ENCODE measurements around the gene CYP27C1. TPM values are rescaled to one million over a fixed set of nuclear protein-coding genes. Genes with fewer than 3 reads are reported as not detected.

Gene CYP27C1, protein sequence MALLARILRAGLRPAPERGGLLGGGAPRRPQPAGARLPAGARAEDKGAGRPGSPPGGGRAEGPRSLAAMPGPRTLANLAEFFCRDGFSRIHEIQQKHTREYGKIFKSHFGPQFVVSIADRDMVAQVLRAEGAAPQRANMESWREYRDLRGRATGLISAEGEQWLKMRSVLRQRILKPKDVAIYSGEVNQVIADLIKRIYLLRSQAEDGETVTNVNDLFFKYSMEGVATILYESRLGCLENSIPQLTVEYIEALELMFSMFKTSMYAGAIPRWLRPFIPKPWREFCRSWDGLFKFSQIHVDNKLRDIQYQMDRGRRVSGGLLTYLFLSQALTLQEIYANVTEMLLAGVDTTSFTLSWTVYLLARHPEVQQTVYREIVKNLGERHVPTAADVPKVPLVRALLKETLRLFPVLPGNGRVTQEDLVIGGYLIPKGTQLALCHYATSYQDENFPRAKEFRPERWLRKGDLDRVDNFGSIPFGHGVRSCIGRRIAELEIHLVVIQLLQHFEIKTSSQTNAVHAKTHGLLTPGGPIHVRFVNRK
- total RNA-seq = 8.0 and 8.6 TPM in 2 replicates
- long read RNA-seq, partial matches to known transcripts = 3 of 9 reads
- long read RNA-seq, other reads (novel, unspliced or antisense) = 6 of 9 reads

GRCh38 chr2:127220102-127220767 lies at the start of gene CYP27C1:
Gene CYP27C1 (minus strand): TSS chr2:127220299. CDS start chr2:127220270, 29 bp downstream.
- peak; percentile 20 for DNase-seq (ENCODE audit: low spot score, unreplicated experiment)
- Mint-ChIP-seq H3K9me3 (ENCODE audit: low read depth) (no peaks in the 10 kb centered on the region), H3K27me3 (peaks cover 14% of the 10 kb centered on the region), H3K4me3 (ENCODE audit: low read depth) (peak within 1 kb of the TSS; percentile 96), H3K4me1 (ENCODE audit: low read depth) (peaks cover 28% of the 10 kb centered on the region), H3K36me3 (ENCODE audit: insufficient read depth) (peaks cover 1% of the 10 kb centered on the region), H3K27ac (peak within 1 kb of the TSS; percentile 96)
- TF ChIP-seq, protein P1, sequence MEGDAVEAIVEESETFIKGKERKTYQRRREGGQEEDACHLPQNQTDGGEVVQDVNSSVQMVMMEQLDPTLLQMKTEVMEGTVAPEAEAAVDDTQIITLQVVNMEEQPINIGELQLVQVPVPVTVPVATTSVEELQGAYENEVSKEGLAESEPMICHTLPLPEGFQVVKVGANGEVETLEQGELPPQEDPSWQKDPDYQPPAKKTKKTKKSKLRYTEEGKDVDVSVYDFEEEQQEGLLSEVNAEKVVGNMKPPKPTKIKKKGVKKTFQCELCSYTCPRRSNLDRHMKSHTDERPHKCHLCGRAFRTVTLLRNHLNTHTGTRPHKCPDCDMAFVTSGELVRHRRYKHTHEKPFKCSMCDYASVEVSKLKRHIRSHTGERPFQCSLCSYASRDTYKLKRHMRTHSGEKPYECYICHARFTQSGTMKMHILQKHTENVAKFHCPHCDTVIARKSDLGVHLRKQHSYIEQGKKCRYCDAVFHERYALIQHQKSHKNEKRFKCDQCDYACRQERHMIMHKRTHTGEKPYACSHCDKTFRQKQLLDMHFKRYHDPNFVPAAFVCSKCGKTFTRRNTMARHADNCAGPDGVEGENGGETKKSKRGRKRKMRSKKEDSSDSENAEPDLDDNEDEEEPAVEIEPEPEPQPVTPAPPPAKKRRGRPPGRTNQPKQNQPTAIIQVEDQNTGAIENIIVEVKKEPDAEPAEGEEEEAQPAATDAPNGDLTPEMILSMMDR (IDR thresholded peaks at IDR 0.05; ENCODE audit: unreplicated experiment) = no peak

- Mint-ChIP-seq H3K36me3 (ENCODE audit: insufficient read depth) (peaks cover 46% of the 10 kb centered on the region), H3K4me3 (ENCODE audit: low read depth) (no peak overlapping the region), H3K4me1 (ENCODE audit: low read depth) (no peaks in the 10 kb centered on the region), H3K9me3 (ENCODE audit: low read depth) (no peaks in the 10 kb centered on the region), H3K27me3 (no peaks in the 10 kb centered on the region), H3K27ac (no peak overlapping the region)
- TF ChIP-seq, protein P1 (IDR thresholded peaks at IDR 0.05; ENCODE audit: unreplicated experiment) = no peak
- no peak for DNase-seq (ENCODE audit: low spot score, unreplicated experiment)
Observed at GRCh38 chr2:127261804-127262406, 41.8 kb upstream of the CYP27C1 start.

DNA sequence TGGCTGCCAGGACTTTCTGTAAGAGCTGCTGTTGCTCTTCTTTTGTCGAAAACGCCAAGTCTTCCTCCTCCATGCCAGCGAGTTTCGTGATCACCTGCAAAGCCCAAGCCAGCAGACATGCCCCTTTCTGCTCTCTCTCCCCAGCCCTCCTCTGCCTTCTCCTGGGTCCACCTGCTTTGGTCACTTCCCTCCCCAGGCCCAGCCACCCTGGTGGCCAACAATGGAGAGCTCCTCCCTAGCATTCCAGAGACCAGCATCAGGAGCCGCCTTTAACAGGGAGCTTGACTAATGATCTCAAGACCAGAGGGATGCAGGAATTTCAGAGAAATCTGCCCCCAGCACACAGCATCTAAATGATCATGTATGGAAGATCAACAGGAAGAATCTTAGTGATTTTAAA lies 39.3 kb upstream of the CYP27C1 start:
- peaks cover 12% of the 10 kb centered on the region for H3K4me1 Mint-ChIP-seq (ENCODE audit: low read depth)
- DNase-seq (ENCODE audit: low spot score, unreplicated experiment) = no peak
- H3K27me3 Mint-ChIP-seq = no peaks in the 10 kb centered on the region
- H3K27ac Mint-ChIP-seq = no peak overlapping the region
- H3K9me3 Mint-ChIP-seq (ENCODE audit: low read depth) = no peaks in the 10 kb centered on the region
- H3K4me3 Mint-ChIP-seq (ENCODE audit: low read depth) = no peak overlapping the region
- peaks cover 44% of the 10 kb centered on the region for H3K36me3 Mint-ChIP-seq (ENCODE audit: insufficient read depth)
- TF ChIP-seq, protein P1 (IDR thresholded peaks at IDR 0.05; ENCODE audit: unreplicated experiment) = no peak

GRCh38 chr2:127256866-127257265 lies 36.8 kb upstream of the CYP27C1 start:
- TF ChIP-seq, protein P1 (IDR thresholded peaks at IDR 0.05; ENCODE audit: unreplicated experiment) = no peak
- Mint-ChIP-seq H3K4me3 (ENCODE audit: low read depth) (no peak overlapping the region), H3K27me3 (no peaks in the 10 kb centered on the region), H3K36me3 (ENCODE audit: insufficient read depth) (peaks cover 32% of the 10 kb centered on the region), H3K27ac (peak overlapping the region; percentile 67), H3K4me1 (ENCODE audit: low read depth) (peaks cover 13% of the 10 kb centered on the region), H3K9me3 (ENCODE audit: low read depth) (no peaks in the 10 kb centered on the region)
- no peak for DNase-seq (ENCODE audit: low spot score, unreplicated experiment)

DNA sequence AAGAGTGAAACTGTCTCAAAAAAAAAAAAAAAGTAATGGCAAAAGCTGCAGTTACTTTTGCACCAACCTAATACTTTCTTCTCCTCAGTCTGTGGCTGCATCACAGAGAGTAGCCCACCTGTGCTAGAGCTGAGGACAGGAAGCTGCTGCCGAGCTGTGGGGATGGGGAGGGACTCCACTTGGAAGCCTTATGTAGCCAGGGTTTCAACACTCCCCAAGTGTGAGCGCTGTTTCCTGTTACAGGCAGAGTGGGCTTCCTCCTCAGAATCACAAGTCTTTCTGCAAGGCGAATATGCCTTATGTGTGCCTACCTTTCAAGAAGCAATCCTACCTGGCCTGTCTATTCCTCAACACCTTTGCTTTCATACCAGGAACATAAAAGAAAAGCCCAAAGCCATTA lies 36.3 kb upstream of the CYP27C1 start:
- H3K4me3 Mint-ChIP-seq (ENCODE audit: low read depth) = no peak overlapping the region
- no peak overlapping the region for H3K27ac Mint-ChIP-seq
- TF ChIP-seq, protein P1 (IDR thresholded peaks at IDR 0.05; ENCODE audit: unreplicated experiment) = no peak
- peaks cover 13% of the 10 kb centered on the region for H3K4me1 Mint-ChIP-seq (ENCODE audit: low read depth)
- H3K27me3 Mint-ChIP-seq = no peaks in the 10 kb centered on the region
- DNase-seq (ENCODE audit: low spot score, unreplicated experiment) = no peak
- peaks cover 32% of the 10 kb centered on the region for H3K36me3 Mint-ChIP-seq (ENCODE audit: insufficient read depth)
- no peaks in the 10 kb centered on the region for H3K9me3 Mint-ChIP-seq (ENCODE audit: low read depth)

Measured in progenitor cell of endocrine pancreas (in vitro differentiated cells).